HG03354 (cell line): ENCODE results near the gene GINM1.

Source experiments
- ATAC-seq: cut with Tn5 transposase; IDR thresholded peaks from one replicate; pipeline ENCODE4 v1.9.1; 2021; ENCODE audit warnings: mild to moderate bottlenecking; ENCODE audit not compliant: unreplicated experiment, poor library complexity, severe bottlenecking

The GINM1 gene

GRCh38 chr6:149565527-149566409, at the start of gene GINM1:
Gene GINM1 (plus strand): TSS chr6:149566375. CDS start chr6:149566415, 40 bp downstream.
- peak; percentile 86 for ATAC-seq

- no peak for ATAC-seq
Measured at GRCh38 chr6:149529650-149530049, 36.5 kb upstream of the GINM1 start.

- ATAC-seq = no peak
Measured at GRCh38 chr6:149534742-149535141, 31.4 kb upstream of the GINM1 start.

GRCh38 chr6:149541139-149541538, 25.0 kb upstream of the GINM1 start:
- ATAC-seq = no peak

GRCh38 chr6:149544646-149545257, 21.4 kb upstream of the GINM1 start:
- peak; percentile 3 for ATAC-seq

- peak; percentile 40 for ATAC-seq
Measured at GRCh38 chr6:149545258-149545753, 20.9 kb upstream of the GINM1 start.

GRCh38 chr6:149545754-149546471, 20.3 kb upstream of the GINM1 start, which contains the start of gene PPIL4:
Gene PPIL4 (minus strand): TSS chr6:149546043. CDS start chr6:149546005, 38 bp downstream.
- peak; percentile 87 for ATAC-seq

- ATAC-seq = no peak
Measured at GRCh38 chr6:149551920-149552319, 14.3 kb upstream of the GINM1 start.

- ATAC-seq = no peak
Measured at GRCh38 chr6:149558029-149558428, 8.1 kb upstream of the GINM1 start.

- no peak for ATAC-seq
Measured at GRCh38 chr6:149559389-149559788, 6.8 kb upstream of the GINM1 start.

GRCh38 chr6:149560736-149561135, 5.4 kb upstream of the GINM1 start:
- ATAC-seq = no peak

GRCh38 chr6:149563203-149563927, 2.8 kb upstream of the GINM1 start:
- ATAC-seq = no peak

- ATAC-seq = no peak
Measured at GRCh38 chr6:149563928-149564325, 2.2 kb upstream of the GINM1 start.

GRCh38 chr6:149566410-149567193, 427 bp downstream of the GINM1 start:
- peak; percentile 32 for ATAC-seq

GRCh38 chr6:149567194-149567586, 1.0 kb downstream of the GINM1 start:
- ATAC-seq = no peak

GRCh38 chr6:149567945-149568585, 1.9 kb downstream of the GINM1 start:
- ATAC-seq = no peak

- no peak for ATAC-seq
Measured at GRCh38 chr6:149580880-149581279, 14.7 kb downstream of the GINM1 start.

- ATAC-seq = no peak
Measured at GRCh38 chr6:149581349-149581748, 15.2 kb downstream of the GINM1 start.
